Left ventricle myocardium inferior (tissue), 1 donor: ENCODE data around the gene SASH1. TPM values are rescaled to one million over a fixed set of nuclear protein-coding genes. Genes with fewer than 3 reads are reported as not detected.

ENCODE experiments used
- DNase-seq: peaks from one replicate; pipeline ENCODE4 v3.0.0-alpha.2; 2020
- H3K27ac ChIP-seq: fragments of 200-600 bp; replicated peaks from 2 replicates; pipeline ENCODE4 v1.8.0; 2021
- H3K27me3 ChIP-seq: fragments of 200-600 bp; 2 replicates; pipeline ENCODE4 v1.8.0; 2021; ENCODE audit warnings: low read depth
- H3K36me3 ChIP-seq: fragments of 200-600 bp; 2 replicates; pipeline ENCODE4 v1.8.0; 2021
- H3K4me1 ChIP-seq: fragments of 200-600 bp; 2 replicates; pipeline ENCODE4 v1.8.0; 2021
- H3K4me3 ChIP-seq: fragments of 200-600 bp; 2 replicates; pipeline ENCODE4 v1.8.0; 2021; ENCODE audit warnings: mild to moderate bottlenecking, moderate library complexity
- H3K9me3 ChIP-seq: fragments of 200-600 bp; replicated peaks from 2 replicates; pipeline ENCODE4 v1.8.0; 2021
- intact Hi-C: fragments of 100-400 bp; cut with micrococcal nuclease; formaldehyde crosslinking; loops from one replicate; pipeline ENCODE4 v1.11.0; 2022
- total RNA-seq: library from RNA; stranded (reverse); fragmentation: NEBNext Ultra II Directional; extraction: Animal tissue kit (Norgen Biotek cat#: 25700); gene quantifications from one replicate; pipeline ENCODE4 v1.2.1, GENCODE V29; 2021
- TF ChIP-seq, protein P1 (sequence below): fragments of 200-600 bp; IDR thresholded peaks from 2 replicates; pipeline ENCODE4 v1.8.0; 2021; ENCODE audit warnings: antibody characterized with exemption, mild to moderate bottlenecking, borderline replicate concordance
- donor health status: DM: no; HTN: yes; CAD: no; lungs with severe emphysema.

SASH1 gene
- total RNA-seq, 1 donor from 2014 or later: 22.5 TPM

DNA sequence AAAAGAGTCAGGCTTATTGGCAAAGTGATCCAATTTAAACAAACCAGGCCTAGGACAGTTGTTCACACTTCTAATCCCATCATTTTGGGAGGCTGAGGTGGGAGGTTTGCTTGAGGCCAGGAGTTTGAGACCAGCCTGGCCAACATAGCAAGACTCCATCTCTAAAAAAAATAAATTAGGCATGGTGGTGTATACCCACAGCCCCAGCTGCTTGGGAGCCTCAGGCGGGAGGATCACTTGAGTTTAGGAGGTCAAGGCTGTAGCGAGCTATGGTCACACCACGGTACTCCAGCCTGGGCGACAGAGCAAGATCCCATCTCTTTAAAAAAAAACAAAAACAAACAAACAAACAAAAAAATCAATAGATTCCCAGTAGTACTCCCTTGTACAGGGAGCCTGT lies 86.8 kb downstream of the SASH1 start:
- TF ChIP-seq, protein P1, sequence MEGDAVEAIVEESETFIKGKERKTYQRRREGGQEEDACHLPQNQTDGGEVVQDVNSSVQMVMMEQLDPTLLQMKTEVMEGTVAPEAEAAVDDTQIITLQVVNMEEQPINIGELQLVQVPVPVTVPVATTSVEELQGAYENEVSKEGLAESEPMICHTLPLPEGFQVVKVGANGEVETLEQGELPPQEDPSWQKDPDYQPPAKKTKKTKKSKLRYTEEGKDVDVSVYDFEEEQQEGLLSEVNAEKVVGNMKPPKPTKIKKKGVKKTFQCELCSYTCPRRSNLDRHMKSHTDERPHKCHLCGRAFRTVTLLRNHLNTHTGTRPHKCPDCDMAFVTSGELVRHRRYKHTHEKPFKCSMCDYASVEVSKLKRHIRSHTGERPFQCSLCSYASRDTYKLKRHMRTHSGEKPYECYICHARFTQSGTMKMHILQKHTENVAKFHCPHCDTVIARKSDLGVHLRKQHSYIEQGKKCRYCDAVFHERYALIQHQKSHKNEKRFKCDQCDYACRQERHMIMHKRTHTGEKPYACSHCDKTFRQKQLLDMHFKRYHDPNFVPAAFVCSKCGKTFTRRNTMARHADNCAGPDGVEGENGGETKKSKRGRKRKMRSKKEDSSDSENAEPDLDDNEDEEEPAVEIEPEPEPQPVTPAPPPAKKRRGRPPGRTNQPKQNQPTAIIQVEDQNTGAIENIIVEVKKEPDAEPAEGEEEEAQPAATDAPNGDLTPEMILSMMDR: no peak
- Histone ChIP-seq H3K27me3 (no peaks in the 10 kb centered on the region), H3K4me1 (peaks cover 56% of the 10 kb centered on the region), H3K9me3 (no peaks in the 10 kb centered on the region), H3K4me3 (no peak overlapping the region), H3K27ac (no peak overlapping the region), H3K36me3 (no peaks in the 10 kb centered on the region)
- no peak for DNase-seq
- intact Hi-C loops: no loop called here

DNA sequence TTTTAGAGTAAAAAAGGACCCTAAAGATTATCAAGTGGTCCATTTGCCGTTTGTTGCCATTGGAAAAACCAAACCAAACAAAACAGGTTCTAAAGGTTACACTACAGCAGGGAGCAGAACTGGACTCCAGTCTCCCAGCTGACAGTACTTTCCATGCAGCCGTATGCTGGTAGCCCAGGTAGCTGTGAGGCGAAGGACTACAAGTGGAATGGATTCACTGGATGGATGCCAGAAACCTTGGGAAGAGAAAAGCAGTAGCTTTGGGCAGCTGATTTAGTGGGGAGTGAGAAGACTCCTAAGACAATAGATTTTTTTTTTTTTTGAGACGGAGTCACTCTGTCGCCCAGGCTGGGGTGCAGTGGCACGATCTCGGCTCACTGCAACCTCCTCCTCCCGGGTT lies 88.3 kb downstream of the SASH1 start:
- no peak for DNase-seq
- Histone ChIP-seq H3K4me1 (peaks cover 59% of the 10 kb centered on the region), H3K36me3 (no peaks in the 10 kb centered on the region), H3K27ac (no peak overlapping the region), H3K4me3 (no peak overlapping the region), H3K27me3 (no peaks in the 10 kb centered on the region), H3K9me3 (no peaks in the 10 kb centered on the region)
- TF ChIP-seq, protein P1: no peak
- intact Hi-C loops: no loop called here

DNA sequence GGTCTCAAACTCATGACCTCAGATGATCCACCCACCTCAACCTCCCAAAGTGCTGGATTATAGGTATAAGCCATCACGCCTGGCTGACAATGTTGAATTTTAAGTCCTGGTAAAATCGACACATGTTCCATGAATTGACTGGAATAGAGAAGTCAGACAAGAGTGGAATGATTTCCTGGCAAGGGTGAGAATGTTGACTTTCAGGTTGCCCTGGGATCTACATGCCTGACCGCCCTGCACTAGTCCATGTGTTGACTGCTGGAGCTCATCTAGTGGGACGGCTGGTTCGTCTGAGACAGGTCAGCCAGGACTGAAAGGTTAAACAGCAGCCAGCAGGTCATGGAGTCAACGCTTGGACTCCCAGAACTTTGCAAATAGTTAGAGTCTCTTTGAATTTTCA lies 88.8 kb downstream of the SASH1 start:
- Histone ChIP-seq H3K9me3 (no peaks in the 10 kb centered on the region), H3K27ac (no peak overlapping the region), H3K4me3 (no peak overlapping the region), H3K36me3 (no peaks in the 10 kb centered on the region), H3K27me3 (no peaks in the 10 kb centered on the region), H3K4me1 (peaks cover 54% of the 10 kb centered on the region)
- no peak for DNase-seq
- TF ChIP-seq, protein P1: no peak
- intact Hi-C loops: no loop called here

DNA sequence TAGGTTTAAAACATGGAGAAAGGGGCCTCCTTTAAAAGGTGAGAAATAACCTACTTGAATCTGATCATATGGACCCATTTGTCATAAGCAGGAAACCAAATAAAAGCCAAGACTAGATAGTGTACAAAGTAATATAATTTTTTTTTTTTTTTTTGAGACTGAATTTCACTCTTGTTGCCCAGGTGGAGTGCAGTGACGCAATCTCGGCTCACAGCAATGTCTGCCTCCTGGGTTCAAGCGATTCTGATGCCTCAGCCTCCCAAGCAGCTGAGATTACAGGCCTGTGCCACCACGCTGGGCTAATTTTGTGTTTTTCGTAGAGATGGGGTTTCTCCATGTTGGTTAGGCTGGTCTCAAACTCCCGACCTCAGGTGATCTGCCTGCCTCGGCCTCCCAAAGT lies 89.2 kb downstream of the SASH1 start:
- TF ChIP-seq, protein P1: no peak
- intact Hi-C loops: no loop called here
- Histone ChIP-seq H3K27me3 (no peaks in the 10 kb centered on the region), H3K4me1 (peaks cover 50% of the 10 kb centered on the region), H3K9me3 (no peaks in the 10 kb centered on the region), H3K4me3 (no peak overlapping the region), H3K36me3 (no peaks in the 10 kb centered on the region), H3K27ac (peak overlapping the region; percentile 55)
- no peak for DNase-seq

DNA sequence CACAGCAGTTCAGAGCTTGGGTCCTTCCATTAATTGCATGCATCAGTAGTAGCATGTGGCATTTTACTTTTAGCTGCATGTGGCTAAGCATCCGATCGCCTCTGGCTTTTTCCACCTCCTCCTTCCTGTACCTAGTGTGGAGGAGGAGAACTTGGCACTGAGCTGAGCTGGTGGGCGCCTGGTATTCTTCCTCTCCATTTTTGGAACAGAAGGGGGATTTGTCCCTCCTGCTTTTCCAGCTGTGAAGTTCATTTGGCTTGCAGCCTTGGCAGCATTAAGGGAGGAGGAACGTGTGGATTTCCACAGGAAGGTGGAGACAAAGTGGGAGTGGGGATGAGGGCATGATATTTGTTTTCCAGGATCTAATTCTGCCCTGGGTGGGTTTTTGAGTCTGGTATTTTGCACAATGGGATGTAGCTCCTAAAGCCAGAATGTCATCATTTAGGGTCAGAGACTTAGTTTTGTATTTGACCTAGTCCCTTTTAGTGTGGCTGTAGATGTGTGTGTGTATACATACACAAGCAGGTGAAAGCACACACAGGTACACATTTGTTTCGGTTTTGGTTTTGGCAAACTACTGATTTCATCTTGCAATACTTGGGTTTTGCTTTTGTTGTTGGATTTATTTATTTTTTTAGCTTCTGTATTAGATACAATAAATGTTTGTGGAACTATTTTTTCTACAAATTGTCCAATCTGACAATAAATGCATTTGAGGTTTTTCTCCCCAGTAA lies 90.0 kb downstream of the SASH1 start:
- Histone ChIP-seq H3K9me3 (no peaks in the 10 kb centered on the region), H3K36me3 (no peaks in the 10 kb centered on the region), H3K4me1 (peaks cover 42% of the 10 kb centered on the region), H3K27me3 (no peaks in the 10 kb centered on the region), H3K27ac (peak overlapping the region; percentile 55), H3K4me3 (no peak overlapping the region)
- no peak for DNase-seq
- TF ChIP-seq, protein P1: no peak
- intact Hi-C loops: no loop called here
